ENCODE data around the gene PCSK2. TPM values are rescaled to one million over a fixed set of nuclear protein-coding genes. Genes with fewer than 3 reads are reported as not detected.

The PCSK2 gene, protein sequence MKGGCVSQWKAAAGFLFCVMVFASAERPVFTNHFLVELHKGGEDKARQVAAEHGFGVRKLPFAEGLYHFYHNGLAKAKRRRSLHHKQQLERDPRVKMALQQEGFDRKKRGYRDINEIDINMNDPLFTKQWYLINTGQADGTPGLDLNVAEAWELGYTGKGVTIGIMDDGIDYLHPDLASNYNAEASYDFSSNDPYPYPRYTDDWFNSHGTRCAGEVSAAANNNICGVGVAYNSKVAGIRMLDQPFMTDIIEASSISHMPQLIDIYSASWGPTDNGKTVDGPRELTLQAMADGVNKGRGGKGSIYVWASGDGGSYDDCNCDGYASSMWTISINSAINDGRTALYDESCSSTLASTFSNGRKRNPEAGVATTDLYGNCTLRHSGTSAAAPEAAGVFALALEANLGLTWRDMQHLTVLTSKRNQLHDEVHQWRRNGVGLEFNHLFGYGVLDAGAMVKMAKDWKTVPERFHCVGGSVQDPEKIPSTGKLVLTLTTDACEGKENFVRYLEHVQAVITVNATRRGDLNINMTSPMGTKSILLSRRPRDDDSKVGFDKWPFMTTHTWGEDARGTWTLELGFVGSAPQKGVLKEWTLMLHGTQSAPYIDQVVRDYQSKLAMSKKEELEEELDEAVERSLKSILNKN
- total RNA-seq, result not detected in 2 replicates

DNA sequence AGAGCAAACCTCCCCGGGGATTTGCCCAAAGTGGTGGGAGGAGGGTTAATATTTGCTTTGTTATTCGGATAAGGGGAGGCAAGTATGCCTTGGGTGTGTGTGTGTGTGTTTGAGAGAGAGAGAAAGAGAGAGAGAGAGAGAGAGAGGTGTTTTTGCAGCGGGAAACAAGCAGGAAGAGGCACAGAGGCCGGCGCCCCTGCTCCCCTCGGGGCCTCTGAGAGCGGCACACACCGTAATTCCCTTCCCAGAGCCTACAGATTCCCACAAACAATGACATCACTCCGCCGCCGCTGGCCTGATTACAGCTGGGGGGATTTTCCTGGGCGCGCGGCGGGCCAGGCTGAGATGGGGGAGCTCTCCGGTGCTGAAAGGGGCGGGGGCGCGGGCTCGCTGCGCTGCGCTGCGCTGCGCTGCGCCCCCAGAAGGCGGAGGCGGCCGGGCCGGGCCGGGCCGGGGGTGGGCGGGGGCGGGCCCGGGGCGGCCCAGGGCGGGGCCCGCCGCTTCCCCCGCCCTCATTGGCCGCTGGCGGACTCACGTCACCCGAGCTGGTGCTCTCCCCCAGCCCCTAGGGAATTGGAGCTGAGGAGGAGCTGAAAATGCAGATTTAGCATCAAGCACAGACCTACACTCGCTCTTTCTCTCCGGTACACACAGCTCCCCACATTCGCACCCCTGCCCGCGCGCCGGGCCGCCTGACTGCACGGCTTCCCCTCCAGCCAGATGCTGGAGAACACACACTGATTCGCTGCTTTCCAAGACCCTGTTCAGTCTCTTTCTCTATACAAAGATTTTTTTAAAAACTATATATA lies at the start of gene PCSK2:
Gene PCSK2, plus strand, starts transcription at position 631 of the 809 bp plus-strand sequence. CDS start 266 bp downstream, outside the sequence.

DNA sequence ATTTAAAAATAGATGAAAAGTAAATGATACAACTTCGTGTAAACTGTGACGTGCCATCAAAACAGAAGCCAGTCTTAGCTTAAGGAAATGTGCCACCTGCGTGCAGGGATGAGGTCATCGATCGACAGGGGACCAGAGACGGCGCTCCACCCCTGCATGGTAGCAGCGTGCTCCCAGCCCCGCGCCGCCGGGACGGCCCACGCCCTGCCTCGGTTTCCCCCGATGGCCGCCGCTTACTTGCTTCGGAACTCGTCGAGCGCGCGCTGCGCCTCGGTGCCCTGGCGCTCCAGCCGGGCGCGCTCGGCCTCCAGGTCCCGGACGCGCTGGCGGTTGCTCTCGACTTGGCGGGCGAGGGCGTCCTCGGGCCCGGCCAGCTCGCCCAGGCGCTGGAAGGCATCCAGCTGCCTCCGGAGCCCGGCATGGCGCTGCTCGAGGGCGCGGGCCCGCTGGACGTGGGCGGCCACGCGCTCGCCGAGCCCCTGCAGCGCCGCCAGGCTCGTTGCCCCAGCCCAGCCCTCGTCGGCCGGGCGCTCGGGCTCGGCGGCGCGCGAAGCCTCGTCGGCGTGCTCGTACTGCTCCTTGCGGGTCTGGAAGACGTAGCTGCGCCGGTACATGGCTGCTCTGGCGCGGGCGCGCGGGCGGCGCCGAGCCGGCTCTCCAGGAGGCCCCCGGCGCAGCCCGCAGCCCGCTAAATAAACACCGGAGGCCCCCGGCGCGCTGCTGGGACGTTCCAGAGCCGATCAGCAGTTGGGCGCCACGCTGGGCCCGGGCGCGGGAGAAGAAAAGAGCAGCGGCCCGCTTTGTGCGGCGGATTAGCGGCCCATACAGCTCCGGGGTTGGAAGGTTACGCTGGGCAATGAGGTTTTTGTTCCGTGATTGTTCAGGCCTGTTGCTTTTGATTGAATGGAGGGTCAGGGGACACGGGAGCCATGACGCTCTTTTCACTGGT lies 304.1 kb downstream of the PCSK2 start, which contains the start of gene BFSP1:
Gene BFSP1, minus strand, starts transcription at position 664 of the 949 bp plus-strand sequence. Its CDS starts 50 bp downstream, at position 614.

Measured in pericardium fibroblast (primary cell).